OCI-LY3 (cell line): ENCODE data around the gene MIGA2.

Experiments used
- EZH2phosphoT487 ChIP-seq: fragments of 200-600 bp; shearing (Covaris generic); IDR thresholded peaks from 2 replicates; pipeline ENCODE4 v1.6.1; 2018; ENCODE audit warnings: antibody characterized with exemption, mixed run types, low read depth
- TF ChIP-seq, protein P1 (sequence below): fragments of 200-600, 300-600 bp; sonication (generic); IDR thresholded peaks from 2 replicates; pipeline ENCODE4 v1.5.1; 2014; ENCODE audit warnings: antibody characterized with exemption, low read length, low read depth

DNA sequence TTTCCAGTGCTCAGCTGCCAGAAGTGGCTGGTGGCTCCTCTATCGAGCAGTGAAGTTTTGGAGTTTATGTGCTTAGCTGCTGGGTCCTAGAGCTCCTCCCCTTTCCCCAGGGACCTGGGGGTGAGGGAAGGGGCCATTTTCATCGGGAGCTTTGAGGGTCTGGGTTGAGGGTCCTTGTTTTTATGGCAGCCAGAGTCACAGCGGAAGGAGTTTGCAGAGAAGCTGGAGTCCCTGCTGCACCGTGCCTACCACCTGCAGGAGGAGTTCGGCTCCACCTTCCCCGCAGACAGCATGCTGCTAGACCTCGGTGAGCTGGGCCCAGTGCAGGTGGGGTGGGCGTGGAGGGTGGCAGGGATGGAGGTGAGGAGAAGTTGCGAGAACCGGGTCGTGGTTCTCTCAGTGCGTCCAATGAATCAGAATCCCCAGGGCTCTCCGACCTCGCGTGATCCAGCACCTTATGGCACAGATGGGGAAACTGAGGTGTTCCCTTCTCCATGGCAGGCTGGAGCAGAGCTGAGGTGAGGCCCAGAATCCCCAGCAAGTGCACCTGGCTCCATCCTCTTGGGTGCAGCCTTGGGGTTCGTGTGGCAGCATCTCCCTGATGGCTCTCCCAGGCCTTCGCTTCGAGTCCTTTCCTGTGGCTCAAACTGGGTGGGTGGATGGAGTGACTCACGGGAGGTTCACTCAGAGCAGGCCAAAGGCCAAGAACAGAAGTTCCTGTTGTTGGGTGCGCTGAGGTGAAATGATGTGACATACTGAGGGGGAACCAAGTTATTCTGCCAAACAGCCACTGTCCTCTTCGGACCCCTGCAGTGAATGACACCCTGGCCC is 22.8 kb downstream of the MIGA2 start:
- TF ChIP-seq, protein P1, sequence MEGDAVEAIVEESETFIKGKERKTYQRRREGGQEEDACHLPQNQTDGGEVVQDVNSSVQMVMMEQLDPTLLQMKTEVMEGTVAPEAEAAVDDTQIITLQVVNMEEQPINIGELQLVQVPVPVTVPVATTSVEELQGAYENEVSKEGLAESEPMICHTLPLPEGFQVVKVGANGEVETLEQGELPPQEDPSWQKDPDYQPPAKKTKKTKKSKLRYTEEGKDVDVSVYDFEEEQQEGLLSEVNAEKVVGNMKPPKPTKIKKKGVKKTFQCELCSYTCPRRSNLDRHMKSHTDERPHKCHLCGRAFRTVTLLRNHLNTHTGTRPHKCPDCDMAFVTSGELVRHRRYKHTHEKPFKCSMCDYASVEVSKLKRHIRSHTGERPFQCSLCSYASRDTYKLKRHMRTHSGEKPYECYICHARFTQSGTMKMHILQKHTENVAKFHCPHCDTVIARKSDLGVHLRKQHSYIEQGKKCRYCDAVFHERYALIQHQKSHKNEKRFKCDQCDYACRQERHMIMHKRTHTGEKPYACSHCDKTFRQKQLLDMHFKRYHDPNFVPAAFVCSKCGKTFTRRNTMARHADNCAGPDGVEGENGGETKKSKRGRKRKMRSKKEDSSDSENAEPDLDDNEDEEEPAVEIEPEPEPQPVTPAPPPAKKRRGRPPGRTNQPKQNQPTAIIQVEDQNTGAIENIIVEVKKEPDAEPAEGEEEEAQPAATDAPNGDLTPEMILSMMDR, result no peak
- TF ChIP-seq EZH2phosphoT487, result no peak
